ENCODE data around the gene LRRN3.
A peak's percentile ranks its signal among the peaks of the same experiment; 100 is the strongest.

The LRRN3 gene

GRCh38 chr7:111107579-111107978 is 16.7 kb downstream of the LRRN3 start:
- DNase-seq (ENCODE audit: low read depth), result no peak

DNA sequence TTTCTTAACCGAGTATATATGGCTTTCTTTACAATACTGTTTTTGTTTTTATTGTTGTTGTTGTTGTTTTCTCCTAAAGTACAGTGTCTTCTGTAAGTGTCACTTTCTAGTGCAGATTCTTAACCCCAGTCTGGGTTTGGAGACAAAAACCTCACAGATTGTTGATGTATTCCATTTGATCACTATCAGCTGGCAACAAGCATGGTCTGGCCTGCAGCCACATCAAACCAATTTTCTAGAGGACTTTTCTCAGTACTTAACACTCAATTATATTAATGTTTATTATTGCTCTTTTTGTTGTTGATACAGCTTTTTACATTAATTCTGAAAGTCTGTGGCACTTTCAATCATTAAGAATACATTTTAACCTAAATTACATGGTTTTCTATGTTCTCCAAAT is 17.1 kb downstream of the LRRN3 start:
- no peak for DNase-seq (ENCODE audit: low read depth)

DNA sequence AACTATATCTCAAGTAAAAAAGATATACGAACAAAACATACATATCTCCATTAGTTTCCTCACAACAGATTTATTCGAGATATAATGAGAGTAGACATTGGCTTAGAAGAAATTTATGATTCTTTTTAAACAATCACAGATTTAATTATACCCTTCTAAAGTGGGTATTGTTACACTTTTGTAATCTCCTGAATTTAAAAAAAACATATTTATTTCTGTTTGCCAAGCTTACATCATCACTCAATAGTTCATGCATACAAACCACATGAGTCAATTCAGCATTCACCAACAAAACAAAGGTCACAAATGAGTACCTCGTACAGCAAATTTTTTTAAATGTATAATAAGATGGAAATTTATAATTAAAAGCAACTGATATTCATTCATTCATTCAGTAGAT is 17.6 kb downstream of the LRRN3 start:
- DNase-seq (ENCODE audit: low read depth), result no peak

GRCh38 chr7:111112439-111112838 is 21.5 kb downstream of the LRRN3 start:
- DNase-seq (ENCODE audit: low read depth), result no peak

DNA sequence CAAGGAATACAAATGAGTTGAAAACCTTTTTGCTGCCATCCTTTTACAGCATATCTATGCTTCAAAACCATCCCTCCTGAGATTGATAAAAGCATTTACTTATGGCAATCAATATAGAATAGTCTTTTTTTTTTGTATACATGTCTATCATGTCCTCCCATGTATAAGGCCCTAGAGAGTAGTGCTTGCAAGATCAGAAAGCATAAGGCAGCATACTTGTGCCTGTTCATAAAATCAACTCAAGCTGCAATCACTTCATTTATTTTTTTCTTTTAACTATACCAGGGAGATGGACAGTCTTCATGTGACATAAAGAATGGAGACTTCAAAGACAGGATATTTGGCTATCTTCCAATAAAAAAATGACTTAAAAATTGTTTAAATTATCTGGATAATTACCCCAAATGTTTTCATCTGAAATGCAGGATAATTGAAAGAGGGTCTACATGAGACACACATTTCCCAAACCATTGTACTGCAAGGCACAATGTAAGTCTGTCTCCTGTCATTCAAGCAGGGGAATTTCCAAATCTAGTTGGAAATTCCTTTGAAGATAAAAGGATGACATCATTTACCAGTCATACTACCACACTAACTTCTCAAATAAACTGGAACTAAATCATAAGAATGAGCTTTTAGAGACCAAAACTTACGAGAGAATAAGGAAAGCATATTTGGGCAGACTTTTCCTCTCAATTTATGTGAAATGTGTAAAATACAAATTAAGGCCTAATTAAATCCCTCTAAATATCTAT is 22.5 kb downstream of the LRRN3 start:
- no peak for DNase-seq (ENCODE audit: low read depth)

DNA sequence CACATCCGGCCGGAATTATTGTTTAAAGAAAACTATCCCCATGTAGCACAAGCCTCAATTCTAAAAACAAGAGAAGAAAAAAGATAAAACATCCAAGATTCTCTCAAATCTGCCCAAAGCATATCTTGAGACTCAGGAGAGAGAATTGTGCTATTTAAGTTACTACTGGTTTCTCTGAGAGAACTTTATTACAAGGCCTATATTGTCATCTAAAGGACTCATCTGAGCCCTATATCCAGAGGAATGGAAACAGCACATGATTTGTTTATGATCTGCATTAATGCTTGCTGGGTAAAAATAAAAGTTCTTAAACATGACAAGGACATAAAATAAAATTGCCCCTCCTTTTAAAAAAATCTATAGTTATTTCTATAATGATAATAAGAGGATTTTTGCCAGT is 25.0 kb downstream of the LRRN3 start:
- no peak for DNase-seq (ENCODE audit: low read depth)

DNA sequence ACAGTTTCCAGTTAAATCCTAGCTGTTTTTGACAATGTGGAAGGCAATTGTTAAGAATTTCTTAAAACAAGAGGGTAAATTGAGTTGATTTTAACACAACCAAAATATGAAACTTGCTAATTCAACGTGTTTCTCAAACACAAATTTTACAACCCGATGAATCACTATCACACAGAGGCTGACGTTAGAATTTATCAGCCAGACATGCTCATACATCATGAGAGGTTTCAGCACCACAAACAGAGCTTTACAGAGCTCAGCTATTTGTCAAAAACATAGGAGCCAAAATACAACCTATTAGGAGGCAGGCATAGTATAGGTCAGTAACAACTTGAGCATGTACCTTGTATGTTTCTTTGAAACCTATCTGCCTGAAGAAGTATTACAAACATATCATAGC is 36.1 kb downstream of the LRRN3 start:
- DNase-seq (ENCODE audit: low read depth), result no peak

DNA sequence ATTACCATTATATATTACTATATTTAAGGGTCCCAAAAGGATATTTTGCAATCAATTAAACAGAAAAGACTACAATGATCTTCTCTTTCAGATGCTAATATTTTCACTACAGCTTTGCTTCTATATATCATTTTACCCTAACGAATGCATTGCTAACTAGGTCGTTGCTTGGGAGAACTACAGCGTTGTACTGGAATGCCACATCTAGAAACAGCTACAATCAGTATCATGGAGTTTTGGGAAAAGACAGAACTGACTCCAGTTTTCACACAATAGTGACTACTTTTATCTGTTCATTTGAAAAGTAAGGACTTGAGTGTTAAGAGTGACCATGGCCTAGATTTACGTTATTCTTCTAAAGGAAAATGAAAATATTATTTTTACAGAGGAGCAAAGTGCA is 38.5 kb downstream of the LRRN3 start:
- DNase-seq (ENCODE audit: low read depth), result no peak

- DNase-seq (ENCODE audit: low read depth), result no peak
Measured at GRCh38 chr7:111132833-111133232, 41.9 kb downstream of the LRRN3 start.

GRCh38 chr7:111137296-111138192 is 46.6 kb downstream of the LRRN3 start:
- DNase-seq (ENCODE audit: low read depth), result no peak

DNA sequence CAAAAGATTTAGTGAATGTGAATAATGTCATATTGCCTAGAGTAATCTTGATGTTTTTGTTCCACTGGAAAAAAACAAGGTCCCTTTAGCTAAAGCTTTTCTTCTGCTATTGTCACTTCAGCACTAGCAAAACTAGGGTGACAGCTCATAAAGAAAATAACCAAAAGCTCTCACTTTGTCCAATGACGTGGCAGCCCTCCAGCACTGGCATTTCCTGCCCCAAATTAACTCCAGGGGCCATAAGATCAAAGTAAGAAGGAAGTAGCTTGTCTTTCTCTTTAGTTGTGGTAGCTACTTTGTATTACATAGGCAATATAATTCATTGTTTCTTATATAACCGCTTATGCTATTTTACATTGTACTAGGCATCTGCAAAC is 47.3 kb downstream of the LRRN3 start:
- peak; percentile 17 for DNase-seq (ENCODE audit: low read depth)

- no peak for DNase-seq (ENCODE audit: low read depth)
Measured at GRCh38 chr7:111138586-111138985, 47.7 kb downstream of the LRRN3 start.

- DNase-seq (ENCODE audit: low read depth), result no peak
Measured at GRCh38 chr7:111140091-111140865, 49.4 kb downstream of the LRRN3 start.

GRCh38 chr7:111145472-111145871 is 54.5 kb downstream of the LRRN3 start:
- no peak for DNase-seq (ENCODE audit: low read depth)

DNA sequence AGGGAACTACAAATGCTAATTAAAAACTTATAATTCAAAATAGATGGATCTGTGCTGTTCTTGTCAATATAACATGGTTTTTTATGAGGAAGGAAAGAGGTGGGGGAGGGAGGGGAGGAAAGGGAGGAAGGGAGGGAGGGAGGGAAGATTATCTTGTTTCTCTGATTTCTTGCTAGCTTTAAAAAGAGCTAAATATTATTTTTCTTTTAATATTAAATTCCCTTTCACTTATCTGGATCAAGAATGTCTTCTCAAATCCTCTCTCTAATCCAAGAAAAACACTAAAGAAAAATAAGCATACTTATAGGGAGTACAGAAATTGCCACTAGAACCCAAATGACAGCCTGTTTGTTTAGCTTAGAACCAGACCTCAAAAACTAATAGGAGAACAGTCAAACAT is 55.2 kb downstream of the LRRN3 start:
- no peak for DNase-seq (ENCODE audit: low read depth)

GRCh38 chr7:111147708-111148533 is 57.0 kb downstream of the LRRN3 start:
- no peak for DNase-seq (ENCODE audit: low read depth)

DNA sequence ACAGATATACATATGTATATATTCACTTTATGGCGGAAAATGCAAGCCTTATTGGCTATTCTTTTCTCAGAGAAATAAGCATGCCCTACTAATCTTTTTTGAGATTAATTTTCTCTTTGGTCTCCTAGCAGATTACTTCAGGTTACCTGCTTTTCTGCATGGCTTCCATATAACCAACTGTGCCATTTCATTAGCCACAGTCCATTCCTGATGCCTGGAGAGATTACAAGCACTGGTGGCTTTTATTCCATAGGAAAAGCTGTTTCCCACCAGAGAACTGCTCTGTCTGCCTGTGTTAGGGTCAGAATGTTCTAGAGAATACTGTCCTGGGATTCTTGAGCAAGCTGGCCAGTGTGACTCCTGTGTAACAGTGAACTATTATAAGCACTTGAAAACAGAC is 59.8 kb downstream of the LRRN3 start:
- no peak for DNase-seq (ENCODE audit: low read depth)

DNA sequence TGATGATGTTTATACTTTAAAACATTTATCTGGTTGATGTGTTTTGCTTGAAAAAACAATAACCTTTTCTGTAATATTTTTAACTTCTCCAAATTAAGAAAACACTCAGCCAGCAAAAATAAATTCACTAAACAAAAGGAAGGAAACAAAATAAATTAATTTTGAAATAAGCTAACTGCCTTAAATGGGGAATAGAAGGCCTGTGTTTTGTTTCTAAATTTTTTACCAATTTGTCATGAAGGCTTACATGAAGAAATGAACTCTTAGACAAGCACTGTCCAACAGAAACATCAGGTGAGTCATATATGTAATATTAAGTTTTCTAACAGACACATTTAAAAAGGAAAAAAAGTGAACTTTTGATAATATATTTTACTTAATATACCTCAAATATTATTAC is 68.5 kb downstream of the LRRN3 start:
- DNase-seq (ENCODE audit: low read depth), result no peak

- no peak for DNase-seq (ENCODE audit: low read depth)
Measured at GRCh38 chr7:111160297-111160696, 69.4 kb downstream of the LRRN3 start.

GRCh38 chr7:111162692-111163091 is 71.8 kb downstream of the LRRN3 start:
- DNase-seq (ENCODE audit: low read depth), result no peak

DNA sequence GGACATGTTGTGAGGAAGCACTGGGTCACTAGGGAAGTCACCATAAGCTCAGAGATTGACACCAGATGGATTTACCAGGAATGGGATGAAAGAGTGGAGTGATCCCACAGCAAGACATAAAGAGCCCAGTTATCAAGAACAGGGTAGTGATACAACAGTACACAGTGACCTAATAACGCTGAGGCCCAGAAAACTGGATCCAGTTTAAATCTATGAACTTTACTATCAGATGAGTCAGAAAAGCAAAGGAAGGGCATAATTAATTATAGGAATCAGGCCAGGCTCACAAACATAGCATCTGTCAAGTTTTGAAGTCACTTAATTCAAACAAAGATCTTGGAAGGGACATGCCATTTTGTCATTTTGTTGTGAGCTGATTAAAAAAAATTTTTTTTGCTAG is 73.5 kb downstream of the LRRN3 start:
- DNase-seq (ENCODE audit: low read depth), result no peak

DNA sequence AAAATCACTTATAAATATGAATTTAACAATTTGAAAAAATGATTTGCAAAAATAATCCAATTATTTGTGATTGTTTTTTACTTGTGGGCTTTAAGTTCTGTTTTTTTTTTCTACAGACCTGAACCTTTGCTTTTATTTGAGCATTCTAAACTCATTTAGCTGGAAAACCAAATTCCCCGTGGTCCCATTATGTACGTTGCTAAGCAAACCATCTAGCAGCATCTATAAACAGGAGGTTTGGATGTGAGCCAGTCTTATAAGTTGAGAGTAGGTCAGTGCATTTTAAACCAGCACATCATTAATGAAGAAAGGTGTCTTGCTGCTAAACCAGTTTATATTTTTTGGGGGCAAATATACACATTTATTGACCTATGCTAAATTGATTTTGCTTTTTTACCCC is 77.3 kb downstream of the LRRN3 start:
- DNase-seq (ENCODE audit: low read depth), result no peak
